Panc1 (cell line): ENCODE results near the gene FAM210B. TPM values are rescaled to one million over a fixed set of nuclear protein-coding genes. Genes with fewer than 3 reads are reported as not detected.

Experiments used
- ATAC-seq: fragments of 200-7000 bp; cut with Tn5 transposase; 2 replicates; pipeline ENCODE4 v1.9.1; 2020; ENCODE audit warnings: mild to moderate bottlenecking, moderate library complexity
- BruUV-seq: library from RNA; stranded (reverse); fragments of 400-500 nt; replicated peaks from 2 replicates; lab custom pipeline; 2021; lab: Mats Ljungman, UMichigan
- CTCF ChIA-PET: fragments of 300-600 bp; sonication (Branson Sonifier 250); formaldehyde crosslinking; loops from one replicate; lab custom pipeline; 2022; ENCODE audit warnings: antibody characterized with exemption; lab: Charles Lee
- POLR2A ChIA-PET: fragments of 300-600 bp; sonication (Branson Sonifier 250); formaldehyde crosslinking; loops from one replicate; lab custom pipeline; 2022; ENCODE audit warnings: antibody characterized with exemption; lab: Charles Lee
- DNase-seq: peaks from one replicate; pipeline ENCODE4 v3.0.0-alpha.2; 2010; ENCODE audit warnings: low read depth, low spot score
- H3K27ac ChIP-seq: 2 replicates; pipeline ENCODE4 v1.5.1; 2011; ENCODE audit warnings: mild to moderate bottlenecking, low read length, inconsistent platforms
- H3K27me3 ChIP-seq: fragments of 200-500 bp; sonication (Bioruptor generic); 2 replicates; pipeline ENCODE4 v1.6.0; 2014; ENCODE audit warnings: low read length, inconsistent platforms; ENCODE audit not compliant: control insufficient read depth, insufficient read depth
- H3K36me3 ChIP-seq: fragments of 200-500 bp; sonication (Bioruptor generic); 2 replicates; pipeline ENCODE4 v1.5.1; 2014; ENCODE audit warnings: inconsistent platforms, mild to moderate bottlenecking, low read length, moderate library complexity; ENCODE audit not compliant: control insufficient read depth, insufficient read depth
- H3K4me1 ChIP-seq: 2 replicates; pipeline ENCODE4 v1.5.1; 2011; ENCODE audit warnings: inconsistent platforms, mild to moderate bottlenecking, low read length, moderate library complexity; ENCODE audit not compliant: control insufficient read depth, insufficient read depth
- H3K4me3 ChIP-seq, 2 experiments: 2 replicates each; pipeline ENCODE4 v1.5.1; 2011 to 2012; ENCODE audit warnings: low read depth in 2 of 2, low read length in 2 of 2, mild to moderate bottlenecking in 2 of 2, inconsistent platforms in 1 of 2, moderate library complexity in 1 of 2
- H3K9me3 ChIP-seq: fragments of 200-500 bp; sonication (Bioruptor generic); 2 replicates; pipeline ENCODE4 v1.5.1; 2014; ENCODE audit warnings: low read depth, mild to moderate bottlenecking, inconsistent platforms, low read length, moderate library complexity; ENCODE audit not compliant: control insufficient read depth, insufficient read depth
- POLR2AphosphoS5 ChIP-seq: IDR thresholded peaks from 2 replicates; pipeline ENCODE4 v1.6.1; 2012; ENCODE audit warnings: mild to moderate bottlenecking, low read depth, low read length, moderate library complexity
- SIN3A ChIP-seq: IDR thresholded peaks from 2 replicates; pipeline ENCODE4 v1.6.1; 2012; ENCODE audit warnings: low read depth, mild to moderate bottlenecking, low read length, moderate library complexity, borderline replicate concordance; ENCODE audit not compliant: insufficient read depth
- TCF7L2 ChIP-seq: IDR thresholded peaks from 2 replicates; pipeline ENCODE4 v1.6.1; 2011; ENCODE audit warnings: mild to moderate bottlenecking, low read depth, low read length, inconsistent platforms
- in situ Hi-C: cut with HindIII; loops from 2 replicates; pipeline ENCODE4 v1.10.0; 2016; ENCODE audit warnings: low sequenced_read_pairs, low pct_unique_long_range_greater_than_20kb
- intact Hi-C: fragments of 100-400 bp; cut with micrococcal nuclease; formaldehyde crosslinking; loops from one replicate; pipeline ENCODE4 v1.10.0; 2022; ENCODE audit not compliant: unreplicated experiment
- total RNA-seq: library from RNA; stranded (reverse); gene quantifications from one replicate; pipeline ENCODE4 v1.2.1, GENCODE V29; 2021; ENCODE audit not compliant: unreplicated experiment
- TF ChIP-seq, protein P1 (sequence below): fragments of 450-650 bp; IDR thresholded peaks from 2 replicates; pipeline ENCODE4 v1.5.1; 2017; ENCODE audit warnings: mild to moderate bottlenecking
- TF ChIP-seq, protein P2 (sequence below), 2 experiments: IDR thresholded peaks; 2 replicates each; pipeline ENCODE4 v1.6.1; 2011 to 2012; ENCODE audit warnings: low read depth in 2 of 2, control low read depth in 1 of 2, low read length in 1 of 2, mild to moderate bottlenecking in 1 of 2, moderate library complexity in 1 of 2; ENCODE audit not compliant: insufficient read depth in 1 of 2

FAM210B gene
- total RNA-seq, 1 experiment from 2014 or later: 10.8 TPM

- no peak for TF ChIP-seq SIN3A
- TF ChIP-seq TCF7L2: no peak
- TF ChIP-seq, protein P1, sequence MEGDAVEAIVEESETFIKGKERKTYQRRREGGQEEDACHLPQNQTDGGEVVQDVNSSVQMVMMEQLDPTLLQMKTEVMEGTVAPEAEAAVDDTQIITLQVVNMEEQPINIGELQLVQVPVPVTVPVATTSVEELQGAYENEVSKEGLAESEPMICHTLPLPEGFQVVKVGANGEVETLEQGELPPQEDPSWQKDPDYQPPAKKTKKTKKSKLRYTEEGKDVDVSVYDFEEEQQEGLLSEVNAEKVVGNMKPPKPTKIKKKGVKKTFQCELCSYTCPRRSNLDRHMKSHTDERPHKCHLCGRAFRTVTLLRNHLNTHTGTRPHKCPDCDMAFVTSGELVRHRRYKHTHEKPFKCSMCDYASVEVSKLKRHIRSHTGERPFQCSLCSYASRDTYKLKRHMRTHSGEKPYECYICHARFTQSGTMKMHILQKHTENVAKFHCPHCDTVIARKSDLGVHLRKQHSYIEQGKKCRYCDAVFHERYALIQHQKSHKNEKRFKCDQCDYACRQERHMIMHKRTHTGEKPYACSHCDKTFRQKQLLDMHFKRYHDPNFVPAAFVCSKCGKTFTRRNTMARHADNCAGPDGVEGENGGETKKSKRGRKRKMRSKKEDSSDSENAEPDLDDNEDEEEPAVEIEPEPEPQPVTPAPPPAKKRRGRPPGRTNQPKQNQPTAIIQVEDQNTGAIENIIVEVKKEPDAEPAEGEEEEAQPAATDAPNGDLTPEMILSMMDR: no peak
- H3K27ac ChIP-seq: no peak overlapping the region
- H3K9me3 ChIP-seq: no peaks in the 10 kb centered on the region
- BruUV-seq: no TSS peak
- ChIA-PET CTCF (no interaction called here), POLR2A (no interaction called here)
- DNase-seq: no peak
- in situ Hi-C loops: no loop called here
- peaks cover 3% of the 10 kb centered on the region for H3K27me3 ChIP-seq
- no peaks in the 10 kb centered on the region for H3K36me3 ChIP-seq
- H3K4me3 ChIP-seq: peak overlapping the region in 1 of 2 experiments; percentile 72; a peak in 1 of 4 replicates
- peaks cover 3% of the 10 kb centered on the region for H3K4me1 ChIP-seq
- ATAC-seq: no peak
- intact Hi-C loops: no loop called here
These were observed 1.5 kb downstream of the FAM210B start for GRCh38 chr20:56360133-56360907.

GRCh38 chr20:56360908-56361205, 2.1 kb downstream of the FAM210B start:
- no peaks in the 10 kb centered on the region for H3K9me3 ChIP-seq
- intact Hi-C loops: no loop called here
- ChIA-PET POLR2A (no interaction called here), CTCF (no interaction called here)
- ATAC-seq (no peak), DNase-seq (no peak)
- in situ Hi-C loops: no loop called here
- TF ChIP-seq POLR2AphosphoS5: no peak
- TF ChIP-seq SIN3A: no peak
- TF ChIP-seq, protein P2, sequence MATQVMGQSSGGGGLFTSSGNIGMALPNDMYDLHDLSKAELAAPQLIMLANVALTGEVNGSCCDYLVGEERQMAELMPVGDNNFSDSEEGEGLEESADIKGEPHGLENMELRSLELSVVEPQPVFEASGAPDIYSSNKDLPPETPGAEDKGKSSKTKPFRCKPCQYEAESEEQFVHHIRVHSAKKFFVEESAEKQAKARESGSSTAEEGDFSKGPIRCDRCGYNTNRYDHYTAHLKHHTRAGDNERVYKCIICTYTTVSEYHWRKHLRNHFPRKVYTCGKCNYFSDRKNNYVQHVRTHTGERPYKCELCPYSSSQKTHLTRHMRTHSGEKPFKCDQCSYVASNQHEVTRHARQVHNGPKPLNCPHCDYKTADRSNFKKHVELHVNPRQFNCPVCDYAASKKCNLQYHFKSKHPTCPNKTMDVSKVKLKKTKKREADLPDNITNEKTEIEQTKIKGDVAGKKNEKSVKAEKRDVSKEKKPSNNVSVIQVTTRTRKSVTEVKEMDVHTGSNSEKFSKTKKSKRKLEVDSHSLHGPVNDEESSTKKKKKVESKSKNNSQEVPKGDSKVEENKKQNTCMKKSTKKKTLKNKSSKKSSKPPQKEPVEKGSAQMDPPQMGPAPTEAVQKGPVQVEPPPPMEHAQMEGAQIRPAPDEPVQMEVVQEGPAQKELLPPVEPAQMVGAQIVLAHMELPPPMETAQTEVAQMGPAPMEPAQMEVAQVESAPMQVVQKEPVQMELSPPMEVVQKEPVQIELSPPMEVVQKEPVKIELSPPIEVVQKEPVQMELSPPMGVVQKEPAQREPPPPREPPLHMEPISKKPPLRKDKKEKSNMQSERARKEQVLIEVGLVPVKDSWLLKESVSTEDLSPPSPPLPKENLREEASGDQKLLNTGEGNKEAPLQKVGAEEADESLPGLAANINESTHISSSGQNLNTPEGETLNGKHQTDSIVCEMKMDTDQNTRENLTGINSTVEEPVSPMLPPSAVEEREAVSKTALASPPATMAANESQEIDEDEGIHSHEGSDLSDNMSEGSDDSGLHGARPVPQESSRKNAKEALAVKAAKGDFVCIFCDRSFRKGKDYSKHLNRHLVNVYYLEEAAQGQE (IDR thresholded peaks at IDR 0.05; ENCODE audit: insufficient read depth in 1 of 2, low read depth in 2 of 2, low read length in 1 of 2): no peak
- TF ChIP-seq, protein P1: no peak
- TF ChIP-seq TCF7L2: no peak
- H3K27me3 ChIP-seq: peaks cover under 1% of the 10 kb centered on the region
- peaks cover 3% of the 10 kb centered on the region for H3K4me1 ChIP-seq
- no TSS peak for BruUV-seq
- H3K36me3 ChIP-seq: no peaks in the 10 kb centered on the region
- H3K27ac ChIP-seq: no peak overlapping the region
- no peak overlapping the region for H3K4me3 ChIP-seq
